RWPE2 (cell line): Measurements from ENCODE around the gene SOX6.

ENCODE experiments used
- ATAC-seq: fragments of 200-7000 bp; cut with Tn5 transposase; 3 replicates; pipeline ENCODE4 v1.9.1; 2021; ENCODE audit warnings: low read depth
- DNase-seq: peaks from one replicate; pipeline ENCODE4 v3.0.0-alpha.2; 2020; ENCODE audit warnings: low spot score
- H3K27ac ChIP-seq: fragments of 450-650 bp; 2 replicates; pipeline ENCODE4 v1.5.1; 2017; ENCODE audit warnings: mild to moderate bottlenecking; ENCODE audit not compliant: poor library complexity, severe bottlenecking
- H3K27me3 ChIP-seq: fragments of 250-450 bp; sonication (Bioruptor Pico); 2 replicates; pipeline ENCODE4 v1.5.1; 2021; ENCODE audit warnings: mild to moderate bottlenecking, moderate library complexity; ENCODE audit not compliant: insufficient read depth, poor library complexity, severe bottlenecking
- H3K36me3 ChIP-seq: fragments of 250-450 bp; sonication (Bioruptor Pico); 2 replicates; pipeline ENCODE4 v1.5.1; 2020; ENCODE audit warnings: low read depth, mild to moderate bottlenecking, moderate library complexity
- H3K4me1 ChIP-seq: fragments of 250-450 bp; sonication (Bioruptor Pico); 2 replicates; pipeline ENCODE4 v1.5.1; 2021; ENCODE audit warnings: mild to moderate bottlenecking, moderate library complexity; ENCODE audit not compliant: insufficient read depth, poor library complexity, severe bottlenecking
- H3K4me3 ChIP-seq: fragments of 250-450 bp; sonication (Bioruptor Pico); 2 replicates; pipeline ENCODE4 v1.5.1; 2021; ENCODE audit warnings: mild to moderate bottlenecking, moderate library complexity; ENCODE audit not compliant: severe bottlenecking
- H3K9me3 ChIP-seq: fragments of 250-450 bp; sonication (Bioruptor Pico); 2 replicates; pipeline ENCODE4 v1.5.1; 2021; ENCODE audit warnings: mild to moderate bottlenecking, moderate library complexity; ENCODE audit not compliant: severe bottlenecking
- TF ChIP-seq, protein P1 (sequence below): fragments of 450-650 bp; IDR thresholded peaks from one replicate; pipeline ENCODE4 v1.5.1; 2017; ENCODE audit warnings: mild to moderate bottlenecking, moderate library complexity; ENCODE audit not compliant: poor library complexity, severe bottlenecking

The SOX6 gene

DNA sequence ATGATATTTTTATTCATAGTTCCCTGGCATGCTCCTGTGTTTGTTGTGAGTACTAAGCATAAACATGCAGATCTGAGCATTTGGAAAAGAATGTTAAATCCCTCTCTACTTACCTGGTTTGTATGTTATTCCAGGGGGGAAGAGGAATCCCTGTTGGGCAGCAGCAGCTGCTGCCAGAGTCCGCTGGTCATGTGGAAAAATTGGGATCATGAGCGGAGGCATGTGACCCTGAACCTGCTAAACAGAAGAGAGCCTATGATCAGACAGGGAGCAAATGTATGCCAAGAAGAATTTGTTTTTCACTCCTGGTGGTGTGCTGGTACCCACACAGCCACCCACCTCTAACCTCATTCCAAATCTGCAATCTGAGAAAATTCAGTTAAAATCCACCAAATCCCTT lies 244.7 kb downstream of the SOX6 start:
- Histone ChIP-seq H3K27me3 (no peaks in the 10 kb centered on the region), H3K4me1 (peaks cover 15% of the 10 kb centered on the region), H3K9me3 (no peaks in the 10 kb centered on the region), H3K36me3 (no peaks in the 10 kb centered on the region), H3K27ac (no peak overlapping the region), H3K4me3 (no peak overlapping the region)
- ATAC-seq (no peak), DNase-seq (no peak)
- TF ChIP-seq, protein P1, sequence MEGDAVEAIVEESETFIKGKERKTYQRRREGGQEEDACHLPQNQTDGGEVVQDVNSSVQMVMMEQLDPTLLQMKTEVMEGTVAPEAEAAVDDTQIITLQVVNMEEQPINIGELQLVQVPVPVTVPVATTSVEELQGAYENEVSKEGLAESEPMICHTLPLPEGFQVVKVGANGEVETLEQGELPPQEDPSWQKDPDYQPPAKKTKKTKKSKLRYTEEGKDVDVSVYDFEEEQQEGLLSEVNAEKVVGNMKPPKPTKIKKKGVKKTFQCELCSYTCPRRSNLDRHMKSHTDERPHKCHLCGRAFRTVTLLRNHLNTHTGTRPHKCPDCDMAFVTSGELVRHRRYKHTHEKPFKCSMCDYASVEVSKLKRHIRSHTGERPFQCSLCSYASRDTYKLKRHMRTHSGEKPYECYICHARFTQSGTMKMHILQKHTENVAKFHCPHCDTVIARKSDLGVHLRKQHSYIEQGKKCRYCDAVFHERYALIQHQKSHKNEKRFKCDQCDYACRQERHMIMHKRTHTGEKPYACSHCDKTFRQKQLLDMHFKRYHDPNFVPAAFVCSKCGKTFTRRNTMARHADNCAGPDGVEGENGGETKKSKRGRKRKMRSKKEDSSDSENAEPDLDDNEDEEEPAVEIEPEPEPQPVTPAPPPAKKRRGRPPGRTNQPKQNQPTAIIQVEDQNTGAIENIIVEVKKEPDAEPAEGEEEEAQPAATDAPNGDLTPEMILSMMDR: no peak

DNA sequence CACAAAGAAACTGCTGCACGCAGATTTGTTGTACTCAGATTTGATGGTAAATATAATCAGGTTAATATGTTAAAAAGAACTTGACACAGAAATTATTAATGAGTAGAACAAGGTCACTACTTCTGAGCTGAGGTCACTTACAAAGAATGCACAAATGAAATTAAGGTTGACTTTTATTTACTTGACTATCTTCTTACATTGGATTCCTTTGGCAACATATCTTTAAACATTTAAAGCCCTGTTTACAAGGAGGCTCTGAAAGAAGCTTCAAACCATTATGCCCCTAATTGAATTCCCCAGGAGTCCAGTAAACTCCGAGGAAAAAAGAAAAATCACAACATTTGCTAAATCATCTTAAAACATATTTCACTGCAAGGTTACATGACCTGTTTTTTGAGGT lies 245.5 kb downstream of the SOX6 start:
- Histone ChIP-seq H3K27me3 (no peaks in the 10 kb centered on the region), H3K4me3 (no peak overlapping the region), H3K9me3 (no peaks in the 10 kb centered on the region), H3K27ac (no peak overlapping the region), H3K36me3 (no peaks in the 10 kb centered on the region), H3K4me1 (peaks cover 15% of the 10 kb centered on the region)
- DNase-seq: no peak
- TF ChIP-seq, protein P1: no peak
- no peak for ATAC-seq

DNA sequence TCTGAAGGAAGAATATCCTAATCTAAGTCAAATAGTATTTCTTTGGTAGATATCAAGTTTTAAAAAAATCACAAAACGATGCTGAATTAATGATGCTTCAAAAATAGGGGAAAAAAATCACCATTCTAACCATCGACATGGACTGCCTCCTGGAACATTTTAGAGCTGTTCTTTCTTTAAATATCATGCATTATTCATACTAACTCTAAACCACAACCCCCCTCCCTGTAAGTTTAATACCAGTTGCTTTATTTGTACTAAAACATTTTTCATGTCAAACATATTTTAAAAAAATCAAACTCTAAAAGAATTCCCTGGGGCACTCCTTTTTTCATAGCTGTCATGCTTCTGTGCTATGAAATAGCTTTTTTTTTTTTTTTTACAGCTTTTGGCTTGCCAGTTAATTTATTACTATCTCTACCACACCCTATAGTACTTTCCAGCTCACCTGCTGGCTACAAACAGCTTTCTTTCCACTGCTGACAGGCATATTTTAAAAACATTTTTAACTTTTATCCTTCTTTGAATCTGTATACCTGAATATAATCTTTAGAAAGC lies 256.9 kb downstream of the SOX6 start:
- TF ChIP-seq, protein P1: no peak
- peak overlapping the region; percentile 75 for H3K27ac ChIP-seq
- ATAC-seq: peak; percentile 32
- H3K4me3 ChIP-seq: no peak overlapping the region
- no peak for DNase-seq
- peaks cover 44% of the 10 kb centered on the region for H3K4me1 ChIP-seq
- no peaks in the 10 kb centered on the region for H3K27me3 ChIP-seq
- H3K36me3 ChIP-seq: no peaks in the 10 kb centered on the region
- no peaks in the 10 kb centered on the region for H3K9me3 ChIP-seq

DNA sequence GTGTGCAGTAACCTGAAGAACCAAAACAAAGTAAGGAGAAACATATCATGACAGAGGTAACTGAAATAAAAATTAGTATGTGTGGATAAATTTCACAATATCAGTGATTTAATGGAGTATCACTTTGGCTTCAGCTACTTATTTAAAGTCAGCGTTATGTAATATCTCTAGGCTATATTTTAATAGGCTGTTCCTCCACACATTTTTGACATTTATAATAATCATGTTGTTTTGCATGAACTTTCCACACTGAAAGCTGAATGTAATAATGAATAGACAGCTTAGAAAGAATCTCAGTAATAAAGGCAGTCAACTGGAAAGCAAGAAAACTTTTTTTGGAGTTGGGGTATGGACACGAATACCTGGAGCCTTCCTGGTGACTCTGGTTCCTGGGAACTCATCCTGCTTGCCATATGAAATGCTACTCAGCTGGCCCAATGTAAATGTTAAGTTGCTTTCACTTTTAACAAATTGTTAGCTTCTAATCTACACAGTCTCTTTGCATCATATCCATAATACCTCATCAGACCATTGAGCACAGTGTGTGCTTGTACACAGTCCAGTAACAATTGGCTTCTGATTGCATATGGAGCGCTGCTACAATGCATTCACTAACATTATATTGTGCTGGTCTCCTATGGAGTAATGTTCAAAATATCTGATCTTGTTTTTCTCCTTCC lies 257.7 kb downstream of the SOX6 start:
- Histone ChIP-seq H3K27ac (peak overlapping the region; percentile 75), H3K9me3 (no peaks in the 10 kb centered on the region), H3K4me3 (no peak overlapping the region), H3K4me1 (peaks cover 44% of the 10 kb centered on the region), H3K27me3 (no peaks in the 10 kb centered on the region), H3K36me3 (no peaks in the 10 kb centered on the region)
- ATAC-seq: no peak
- TF ChIP-seq, protein P1: no peak
- DNase-seq: no peak

DNA sequence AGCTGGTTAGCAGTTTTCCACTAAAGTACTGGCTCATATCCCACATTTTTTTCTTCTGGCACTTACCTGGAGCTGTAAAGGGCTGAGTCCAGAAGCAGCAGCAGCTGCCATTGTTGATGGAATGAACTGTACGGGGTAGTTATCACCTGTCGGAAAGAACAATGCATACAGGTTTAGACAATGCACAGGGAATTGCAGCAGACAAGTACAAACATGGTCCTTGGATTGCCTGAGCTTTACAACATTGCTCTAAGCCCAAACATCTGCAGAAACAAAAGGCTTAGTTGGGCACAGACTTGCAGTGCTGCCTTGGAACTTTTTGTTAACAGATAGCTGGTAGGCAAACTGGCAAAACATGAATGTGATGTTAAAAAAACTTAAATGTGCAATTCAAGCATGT lies 258.8 kb downstream of the SOX6 start:
- peak overlapping the region; percentile 75 for H3K27ac ChIP-seq
- H3K4me1 ChIP-seq: peaks cover 44% of the 10 kb centered on the region
- no peaks in the 10 kb centered on the region for H3K27me3 ChIP-seq
- TF ChIP-seq, protein P1: no peak
- H3K9me3 ChIP-seq: no peaks in the 10 kb centered on the region
- ATAC-seq (peak; percentile 96), DNase-seq (peak; percentile 32)
- no peaks in the 10 kb centered on the region for H3K36me3 ChIP-seq
- H3K4me3 ChIP-seq: no peak overlapping the region
